GM21526 (cell line): ENCODE results near the gene FZD10.

Experiments used
- ATAC-seq: cut with Tn5 transposase; IDR thresholded peaks from one replicate; pipeline ENCODE4 v1.9.1; 2021; ENCODE audit warnings: moderate library complexity; ENCODE audit not compliant: unreplicated experiment, low FRiP score

The FZD10 gene, protein sequence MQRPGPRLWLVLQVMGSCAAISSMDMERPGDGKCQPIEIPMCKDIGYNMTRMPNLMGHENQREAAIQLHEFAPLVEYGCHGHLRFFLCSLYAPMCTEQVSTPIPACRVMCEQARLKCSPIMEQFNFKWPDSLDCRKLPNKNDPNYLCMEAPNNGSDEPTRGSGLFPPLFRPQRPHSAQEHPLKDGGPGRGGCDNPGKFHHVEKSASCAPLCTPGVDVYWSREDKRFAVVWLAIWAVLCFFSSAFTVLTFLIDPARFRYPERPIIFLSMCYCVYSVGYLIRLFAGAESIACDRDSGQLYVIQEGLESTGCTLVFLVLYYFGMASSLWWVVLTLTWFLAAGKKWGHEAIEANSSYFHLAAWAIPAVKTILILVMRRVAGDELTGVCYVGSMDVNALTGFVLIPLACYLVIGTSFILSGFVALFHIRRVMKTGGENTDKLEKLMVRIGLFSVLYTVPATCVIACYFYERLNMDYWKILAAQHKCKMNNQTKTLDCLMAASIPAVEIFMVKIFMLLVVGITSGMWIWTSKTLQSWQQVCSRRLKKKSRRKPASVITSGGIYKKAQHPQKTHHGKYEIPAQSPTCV

DNA sequence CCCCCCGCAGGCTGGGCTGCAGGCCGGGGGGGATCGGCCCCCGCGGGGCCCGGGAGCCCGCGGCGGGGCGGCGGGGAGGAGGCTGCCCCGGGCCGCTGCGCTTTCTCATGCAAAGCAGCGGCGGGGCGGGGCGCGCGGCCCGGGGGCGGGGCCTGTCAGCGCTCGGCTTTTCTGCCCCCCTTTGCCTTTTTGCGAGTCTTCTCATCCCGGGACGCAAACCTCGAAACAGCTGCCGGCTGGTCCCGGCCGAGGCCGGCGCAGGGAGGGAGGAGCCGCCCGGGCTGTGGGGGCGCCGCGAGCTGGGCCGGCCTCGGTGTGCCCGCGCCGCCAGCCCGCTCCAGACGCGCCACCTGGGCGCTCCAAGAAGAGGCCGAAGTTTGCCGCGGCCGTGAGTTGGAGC, at the start of gene FZD10:
Gene FZD10, plus strand, starts transcription at position 198 of the 400 bp plus-strand sequence. CDS start 479 bp downstream, outside the sequence.
- no peak for ATAC-seq

DNA sequence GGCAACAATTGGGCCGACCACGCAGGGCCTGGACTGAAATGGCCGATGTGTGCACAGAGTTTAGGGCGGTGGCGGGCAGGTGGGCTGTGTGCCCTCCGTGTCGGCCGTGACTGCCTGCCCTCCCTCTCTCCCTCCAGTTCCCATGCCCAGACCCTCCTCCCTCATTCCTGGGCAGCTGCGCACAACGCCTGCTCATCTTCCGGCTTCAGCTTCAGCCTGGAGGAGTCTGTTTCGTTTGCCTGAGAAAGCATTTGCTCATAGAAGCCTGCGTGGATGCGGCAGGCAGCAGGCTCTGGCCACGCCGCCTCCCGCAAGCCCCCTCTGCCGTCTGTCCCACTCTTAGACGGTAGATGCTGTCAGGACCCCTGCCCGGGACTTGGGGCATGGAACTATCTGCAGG, 47.3 kb upstream of the FZD10 start:
- no peak for ATAC-seq

DNA sequence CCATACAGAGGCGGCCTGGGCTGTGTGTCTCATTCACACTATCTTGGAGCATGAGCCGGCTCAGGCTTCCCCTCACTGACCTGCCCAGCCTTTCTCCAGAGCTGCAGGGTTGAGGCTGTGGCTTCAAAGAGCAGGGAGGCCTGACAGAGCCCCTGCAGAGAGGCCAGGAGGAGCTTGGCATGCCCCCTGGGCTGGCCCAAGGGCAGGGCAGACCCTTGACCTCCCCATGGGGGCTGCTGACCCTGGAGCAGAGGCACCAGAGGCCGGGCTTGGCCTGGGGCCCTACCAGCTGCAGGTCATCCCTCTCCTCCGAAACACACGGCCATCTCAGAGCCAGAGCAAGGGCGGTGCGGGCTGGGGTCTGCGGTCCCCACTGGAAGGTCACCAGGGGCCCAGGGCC, 46.6 kb upstream of the FZD10 start:
- no peak for ATAC-seq

DNA sequence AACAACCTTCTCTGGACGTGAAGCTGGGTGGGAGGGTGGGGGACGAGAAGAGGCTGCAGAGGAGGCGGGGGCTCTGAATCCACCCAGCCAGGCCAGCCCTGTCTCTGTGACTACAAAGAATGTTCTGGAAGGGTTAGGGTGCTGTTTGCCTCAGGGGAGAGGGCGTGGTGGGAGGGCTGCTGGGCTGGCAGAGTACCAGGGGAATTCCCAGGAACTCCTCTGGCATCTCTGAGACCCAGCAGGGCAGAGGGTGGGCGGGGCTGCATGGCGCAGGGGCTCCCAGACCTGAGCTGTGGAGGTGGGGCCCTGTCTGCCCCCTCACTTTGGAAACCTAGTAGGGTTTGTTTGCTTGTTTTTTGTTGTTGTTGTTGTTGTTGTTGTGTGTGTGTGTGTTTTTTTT, 45.5 kb upstream of the FZD10 start:
- ATAC-seq = no peak

DNA sequence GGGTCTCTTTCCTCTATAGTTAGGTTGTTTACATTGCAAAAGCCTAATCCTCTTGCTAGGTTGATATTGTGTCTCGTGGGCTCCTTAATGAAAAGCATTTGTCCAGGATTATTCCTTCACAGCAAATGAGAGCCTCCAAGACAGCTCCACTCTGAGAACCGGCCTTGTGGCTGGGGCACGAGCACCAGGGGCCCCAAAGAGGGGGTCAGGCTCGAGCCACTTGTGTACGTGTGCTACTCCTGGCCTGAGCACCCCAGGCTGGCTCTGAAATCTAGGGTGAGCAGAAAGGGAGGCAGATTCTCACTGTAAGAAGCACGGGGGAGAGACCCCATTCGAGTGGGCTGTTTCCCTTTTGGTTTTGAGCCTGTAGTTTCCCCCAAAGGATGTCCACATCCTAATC, 45.0 kb upstream of the FZD10 start:
- no peak for ATAC-seq

DNA sequence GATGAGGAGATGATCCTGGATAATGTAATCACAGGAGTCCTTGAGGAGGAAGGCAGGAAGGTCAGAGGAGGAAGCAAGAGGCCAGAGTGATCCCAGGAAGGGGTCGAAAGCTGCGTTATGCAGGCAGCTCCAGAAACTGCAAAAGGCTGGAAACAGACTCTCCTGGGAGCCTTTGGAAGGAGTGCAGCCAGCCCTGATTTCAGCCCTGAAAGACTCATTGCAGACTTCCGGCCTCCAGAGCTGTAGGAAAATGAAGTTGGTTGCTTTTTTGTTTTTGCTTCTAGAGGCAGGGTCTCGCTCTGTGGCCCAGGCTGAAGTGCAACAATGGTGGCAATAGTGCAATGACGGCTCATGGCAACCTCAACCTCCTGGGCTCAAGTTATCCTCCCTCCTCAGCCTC, 44.6 kb upstream of the FZD10 start:
- ATAC-seq = no peak

DNA sequence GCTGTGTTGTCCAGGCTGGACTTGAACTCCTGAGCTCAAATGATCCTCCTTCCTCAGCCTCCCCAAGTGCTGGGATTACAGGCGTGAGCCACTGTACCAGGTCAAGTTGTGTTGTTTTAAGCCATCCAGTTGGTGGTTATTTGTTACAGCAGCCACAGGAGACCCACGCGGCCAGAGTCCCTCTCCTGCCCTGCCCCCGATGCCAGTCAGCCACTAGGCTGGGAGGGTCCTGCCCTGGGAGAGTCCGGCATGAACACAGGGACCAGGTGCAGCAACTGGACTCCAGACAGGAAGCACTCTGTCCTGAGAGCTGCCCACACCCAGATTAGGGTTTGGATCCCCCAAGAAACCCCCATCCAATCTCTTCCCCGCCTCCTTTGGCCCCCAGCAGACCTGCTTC, 44.1 kb upstream of the FZD10 start:
- no peak for ATAC-seq

DNA sequence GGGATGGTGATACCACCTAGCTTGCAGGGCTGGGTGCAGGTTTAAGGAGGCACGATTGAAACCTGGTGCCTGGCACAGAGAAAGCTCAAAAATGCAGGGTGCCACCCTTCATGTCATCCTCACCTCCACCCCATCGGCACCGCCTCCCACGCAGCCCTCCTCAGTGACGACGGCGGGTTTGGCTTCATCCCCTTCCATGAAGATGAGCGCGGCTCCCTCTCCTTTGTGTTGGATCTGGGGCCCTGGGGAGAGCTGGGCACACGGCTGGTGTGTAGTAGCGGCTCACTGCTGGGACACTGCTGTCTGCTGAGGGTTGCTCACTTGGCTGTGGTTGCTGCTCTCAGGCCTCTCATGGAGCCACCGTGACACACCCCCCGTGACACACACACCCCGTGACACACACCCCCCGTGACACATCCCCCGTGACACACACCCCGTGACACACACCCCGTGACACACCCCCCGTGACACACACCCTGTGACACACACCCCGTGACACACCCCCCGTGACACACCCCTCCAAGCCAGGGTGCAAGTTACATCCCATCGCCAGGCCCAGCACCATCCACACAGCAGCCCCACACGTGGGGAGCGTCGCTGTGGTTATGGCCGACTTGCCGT, 42.9 kb upstream of the FZD10 start:
- ATAC-seq = no peak

DNA sequence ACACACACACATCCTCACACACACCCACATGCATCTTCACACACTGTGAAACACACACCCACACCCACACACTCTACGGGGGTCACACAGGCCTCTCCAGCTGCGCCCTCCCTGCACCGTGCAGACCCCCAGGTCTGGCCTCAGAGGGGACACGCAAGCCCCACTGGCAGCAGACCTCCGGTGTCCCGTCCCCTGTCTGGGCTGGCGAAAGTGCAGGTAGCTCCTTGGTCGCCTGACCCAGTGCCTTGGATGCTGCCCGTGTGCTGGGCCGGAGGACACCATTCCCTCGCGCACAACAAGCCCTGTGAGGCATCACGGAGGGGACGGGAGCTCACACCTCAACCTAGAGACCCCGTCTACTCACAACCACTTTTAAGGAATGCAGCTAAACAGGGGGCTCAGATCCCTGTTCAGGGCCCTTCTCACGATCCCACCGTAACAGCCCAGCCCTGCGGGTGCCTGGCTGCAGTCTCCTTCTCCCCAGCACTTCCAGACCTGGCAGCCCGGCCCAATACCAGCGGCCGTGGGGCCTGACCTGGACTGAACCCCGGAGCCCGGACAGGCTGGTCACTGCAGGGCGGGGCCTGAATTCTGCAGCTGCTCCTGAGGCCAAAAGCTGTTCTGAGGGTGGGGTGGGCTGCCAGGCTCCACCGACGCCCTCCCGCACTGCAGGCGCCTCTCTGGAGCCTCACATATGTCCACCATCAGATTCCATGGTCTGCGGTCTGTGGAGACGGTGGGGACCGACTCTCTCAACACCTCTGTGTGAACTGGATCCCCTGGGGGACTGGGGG, 42.1 kb upstream of the FZD10 start:
- ATAC-seq = no peak

DNA sequence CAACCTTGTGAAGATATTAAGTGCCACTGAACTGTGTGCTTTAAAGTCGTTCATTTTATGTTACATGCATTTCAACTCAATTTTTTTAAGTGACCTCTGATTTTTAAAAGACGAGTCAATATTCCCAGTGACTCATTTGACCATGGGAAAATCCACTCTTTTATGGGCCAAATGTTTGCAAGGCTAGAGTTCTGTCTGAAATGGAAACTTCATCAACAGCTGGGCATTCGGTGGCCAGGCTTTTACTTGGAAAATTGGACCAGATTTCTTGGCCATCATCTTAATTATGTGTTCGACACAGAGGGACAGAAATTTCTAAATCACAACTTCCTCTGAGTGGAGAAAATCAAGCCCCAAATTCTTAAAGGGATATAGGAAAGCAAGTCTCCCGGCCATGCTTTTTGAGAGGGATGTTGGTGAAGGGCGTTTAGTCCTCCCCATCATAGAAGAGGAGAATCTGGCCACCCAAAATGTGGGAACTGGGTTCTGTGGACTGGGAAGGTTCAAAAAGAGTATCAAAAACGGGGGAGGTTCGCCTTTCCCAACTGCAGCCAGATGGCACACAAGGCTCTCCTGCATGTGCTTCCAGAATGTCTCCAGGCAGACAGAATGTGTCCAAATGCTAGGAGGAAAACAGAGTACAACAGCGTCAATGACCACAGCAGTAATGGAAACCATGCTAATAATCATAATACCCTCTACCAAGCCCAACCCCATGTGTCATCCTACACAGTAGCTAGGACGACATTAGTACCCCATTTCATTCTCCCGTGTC, 40.9 kb upstream of the FZD10 start:
- ATAC-seq = no peak

DNA sequence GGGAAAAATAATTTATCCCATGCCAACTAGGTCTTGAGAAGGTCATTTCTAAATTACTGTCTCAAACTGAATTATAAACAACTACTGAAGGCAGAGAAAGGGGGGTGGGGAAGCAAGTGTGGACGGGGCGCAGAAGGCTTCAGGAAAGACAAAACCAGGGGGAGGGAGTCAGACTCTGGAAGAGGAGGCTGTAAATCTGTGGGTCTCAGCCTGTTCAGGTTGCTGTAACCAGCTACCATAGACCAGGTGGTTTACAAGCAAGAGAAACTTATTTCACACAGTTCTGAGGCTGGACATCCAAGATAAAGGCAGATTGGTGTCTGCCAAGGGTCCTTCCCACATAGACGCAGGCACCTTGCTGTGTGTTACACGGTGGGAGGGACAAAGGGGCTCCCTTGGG, 39.9 kb upstream of the FZD10 start:
- no peak for ATAC-seq

DNA sequence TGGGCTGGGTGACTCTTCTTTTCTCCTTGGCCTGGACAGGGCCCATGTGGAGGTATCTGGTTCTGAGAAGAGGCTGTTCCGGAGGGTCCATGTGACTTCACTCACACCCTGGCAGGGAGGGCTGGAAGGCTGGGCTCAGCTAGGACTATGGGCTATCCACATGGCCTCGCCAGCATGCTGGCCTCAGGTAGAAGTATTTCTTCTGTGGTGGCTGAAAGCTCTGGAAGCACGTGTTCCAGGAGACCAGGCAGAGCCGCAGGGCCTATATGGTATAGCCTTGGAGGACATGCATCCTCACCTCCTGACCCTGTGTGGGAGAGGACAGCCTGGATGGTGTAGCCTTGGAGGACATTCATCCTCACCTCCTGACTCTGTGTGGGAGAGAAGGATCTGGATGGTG, 38.2 kb upstream of the FZD10 start:
- no peak for ATAC-seq

DNA sequence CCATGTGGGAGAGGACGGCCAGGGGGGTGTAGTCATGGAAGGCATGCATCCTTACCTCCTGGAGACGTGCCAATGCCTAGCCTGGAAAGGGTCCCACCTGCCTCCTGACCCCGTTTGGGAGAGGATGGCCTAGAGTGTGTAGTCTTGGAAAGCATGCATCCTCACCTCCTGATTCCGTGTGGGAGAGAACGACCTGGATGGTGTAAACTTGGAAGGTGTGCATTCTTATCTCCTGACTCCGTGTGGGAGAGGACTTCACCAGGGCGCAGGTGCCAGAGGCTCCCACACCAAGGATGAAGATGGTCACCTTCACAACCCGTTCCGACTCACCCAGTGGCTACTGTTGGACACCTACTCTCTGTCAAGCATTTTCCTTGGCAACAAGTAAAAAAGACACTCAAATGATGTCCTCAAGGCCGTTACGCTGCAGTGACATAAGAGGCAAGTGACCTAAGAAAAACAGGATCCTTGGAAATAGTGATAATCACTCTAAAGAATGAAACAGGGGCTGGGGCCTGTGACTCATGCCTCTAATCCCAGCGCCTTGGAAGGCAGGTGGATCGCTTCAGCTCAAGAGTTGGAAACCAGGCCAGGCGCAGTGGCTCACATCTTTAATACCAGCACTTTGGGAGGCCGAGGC, 37.5 kb upstream of the FZD10 start:
- ATAC-seq = no peak

DNA sequence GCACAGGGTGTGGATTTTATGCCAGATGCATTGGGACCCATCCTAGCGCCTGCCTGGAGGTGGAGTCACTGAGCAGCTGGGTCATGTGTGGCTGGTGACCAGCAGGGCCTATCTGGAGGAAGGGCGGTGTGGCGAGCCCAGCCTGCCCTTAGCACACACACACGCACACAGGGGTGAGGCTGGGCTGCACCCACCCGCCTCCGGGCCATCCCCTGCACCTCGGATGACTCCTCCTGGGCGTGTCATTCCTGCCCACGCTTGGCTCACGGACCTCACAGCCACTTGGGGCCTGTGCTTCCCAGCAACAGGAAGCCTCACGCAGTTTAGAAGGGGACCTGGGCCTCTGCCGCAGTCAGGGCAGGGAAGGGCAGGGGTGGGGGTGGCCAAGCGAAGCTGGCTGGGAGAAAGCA, 36.2 kb upstream of the FZD10 start:
- no peak for ATAC-seq

DNA sequence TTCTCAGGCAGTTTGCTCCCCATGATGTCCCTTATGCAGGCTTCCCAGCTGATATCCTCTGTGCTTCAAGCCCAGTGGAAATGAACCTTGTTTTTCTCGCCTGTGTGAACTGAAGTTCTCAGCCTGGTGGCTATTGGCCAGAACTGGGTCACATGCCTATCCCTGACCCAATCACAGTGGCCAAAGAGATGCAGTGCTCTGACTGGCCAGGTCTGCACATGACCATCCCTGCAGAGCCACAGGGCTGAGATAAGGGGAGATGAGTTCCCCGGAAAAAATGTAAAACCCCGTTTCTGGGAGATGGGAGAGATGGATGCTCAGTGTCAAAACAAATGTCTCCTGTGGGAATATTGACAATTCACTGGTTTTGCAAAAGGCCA, 34.7 kb upstream of the FZD10 start:
- ATAC-seq = no peak

DNA sequence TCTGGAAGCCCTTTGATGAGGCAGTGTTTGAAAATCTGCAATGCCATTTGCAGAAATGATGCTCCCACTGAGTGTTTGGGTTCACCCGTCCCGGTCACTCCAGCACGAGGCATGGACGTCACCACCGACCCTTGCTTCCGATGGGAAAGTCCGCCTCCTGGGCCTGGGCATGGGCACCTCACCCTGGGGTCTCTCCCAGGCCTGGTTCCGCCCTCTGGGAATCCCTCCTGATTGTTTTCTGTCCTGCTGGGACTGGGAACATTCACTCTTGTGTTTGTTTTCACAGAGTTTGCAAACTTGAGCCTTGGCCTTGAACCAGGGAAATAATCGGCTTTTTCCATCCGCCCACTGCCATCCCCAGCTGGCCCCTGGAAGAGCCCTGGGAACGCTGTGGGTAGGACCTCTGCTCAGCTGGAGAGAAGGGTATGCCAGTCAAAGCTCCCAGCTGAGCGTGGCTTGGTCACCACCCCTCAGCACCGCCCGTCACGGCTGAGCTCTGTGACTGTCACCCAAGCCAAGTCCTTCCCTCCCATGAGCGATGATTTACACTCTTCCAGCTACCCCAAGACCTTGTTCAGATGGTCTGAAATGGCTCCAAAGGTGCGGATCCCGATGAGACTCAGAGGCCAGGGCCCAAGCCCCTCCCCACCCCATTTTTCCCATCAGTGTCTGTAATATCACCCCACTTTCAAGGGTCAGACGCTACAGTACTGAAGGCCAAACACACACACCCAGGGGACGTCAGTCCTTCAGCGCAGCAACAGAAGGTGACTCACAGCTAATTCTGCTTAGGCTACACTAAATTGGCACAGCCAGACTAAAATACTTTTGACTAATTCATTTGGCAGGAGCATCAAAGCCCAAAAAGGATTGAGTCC, 34.1 kb upstream of the FZD10 start:
- no peak for ATAC-seq

DNA sequence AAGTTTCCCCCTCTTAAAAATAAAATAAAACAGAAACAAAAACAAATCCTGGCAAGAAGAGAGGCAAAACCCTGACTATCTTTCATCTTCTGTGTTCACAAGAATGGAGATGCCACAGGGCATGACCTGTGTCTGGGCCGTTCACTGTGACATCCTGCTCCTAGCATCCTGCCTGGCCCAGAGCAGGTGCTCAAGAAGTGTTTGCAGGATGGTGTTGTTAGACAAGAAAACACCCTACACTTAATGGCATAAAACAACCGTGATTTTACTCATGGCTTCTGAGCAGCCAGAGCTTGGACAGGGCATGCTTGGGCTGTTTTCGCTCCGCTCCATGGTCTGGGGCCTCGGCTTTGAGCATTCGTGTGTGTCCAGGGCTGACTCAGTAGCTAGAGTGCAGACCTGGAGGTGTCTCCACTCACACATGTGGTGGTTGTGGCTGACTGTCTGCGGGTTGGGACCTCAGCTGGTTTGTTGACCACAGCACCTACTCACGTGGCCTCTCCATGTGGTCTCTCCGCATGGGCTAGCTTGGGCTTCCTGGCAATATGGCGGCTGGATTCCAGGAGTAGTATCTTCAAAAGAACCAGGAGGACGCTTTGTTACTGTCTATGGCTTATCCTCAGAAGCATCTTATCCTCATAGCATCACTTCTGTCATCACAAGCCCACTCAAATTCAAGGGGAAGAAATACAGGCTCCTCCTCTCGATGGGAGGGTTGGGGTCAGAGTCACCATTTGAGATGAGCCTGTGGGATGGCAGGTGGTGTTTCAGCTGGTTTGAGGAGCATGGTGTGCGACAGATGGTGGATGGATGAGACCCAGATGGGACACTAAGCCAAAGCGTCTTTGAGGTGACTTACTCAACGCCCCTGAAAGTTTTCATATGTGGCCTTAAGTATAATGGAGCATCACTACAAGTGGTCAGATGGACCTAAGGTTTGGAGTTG, 33.2 kb upstream of the FZD10 start:
- no peak for ATAC-seq

DNA sequence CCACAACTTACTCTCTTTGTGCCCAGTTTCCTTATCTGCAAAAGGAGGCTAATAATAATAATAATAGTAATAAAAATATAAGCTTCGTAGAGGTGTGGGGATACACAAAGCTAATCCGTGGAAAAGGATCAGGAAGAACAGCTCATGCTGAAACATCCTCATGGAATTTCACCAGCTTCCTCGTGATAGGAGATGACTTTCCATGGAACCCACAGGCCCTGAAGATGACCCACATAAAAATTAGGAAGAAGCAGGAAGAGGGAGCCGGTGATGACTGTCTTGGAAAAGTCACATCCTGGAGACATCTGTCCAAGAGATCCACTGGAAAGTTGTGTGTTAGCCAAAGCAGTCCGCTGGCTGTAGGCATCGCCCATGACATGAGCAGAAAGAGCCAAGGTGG, 31.9 kb upstream of the FZD10 start:
- no peak for ATAC-seq
